ENCODE results near the gene PJVK. TPM values are rescaled to one million over a fixed set of nuclear protein-coding genes. Genes with fewer than 3 reads are reported as not detected.

The PJVK gene
- total and polyA plus RNA-seq, 10 of the 15 experiments (the other 5 are each of a cell fraction or from before 2014, with no cell fraction given), result 1.8 to 6.8 (median 3.2) TPM

DNA sequence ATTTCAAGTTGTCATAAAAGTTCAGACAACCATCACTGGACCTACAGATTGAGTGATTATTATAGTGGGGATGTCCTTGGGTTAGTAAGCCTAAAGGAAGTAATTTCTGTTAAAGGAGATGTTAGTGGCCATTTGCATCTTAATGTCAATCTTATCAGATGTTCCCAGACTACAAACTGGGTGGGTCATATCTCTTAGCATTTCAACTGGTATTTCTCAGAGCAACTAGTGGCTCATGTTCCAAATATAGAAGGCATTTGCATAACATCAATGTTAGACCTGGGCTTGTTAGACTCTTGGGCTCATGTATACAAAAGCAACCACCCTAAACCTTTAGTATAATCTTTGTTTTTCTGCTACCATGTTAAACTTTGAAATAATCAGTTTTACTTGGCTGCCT, 47.0 kb downstream of the PJVK start:
- no peak for FAIRE-seq
- Histone ChIP-seq H3K27me3 (replicated peaks in 1 of 2; ENCODE audit: control insufficient read depth in 2 of 2, insufficient read depth in 2 of 2, low read length in 1 of 2) (no peaks in the 10 kb centered on the region), H3K4me3 (no peak overlapping the region), H3K79me2 (ENCODE audit: control insufficient read depth, insufficient read depth, low read length) (no peaks in the 10 kb centered on the region), H3K4me1 (ENCODE audit: control insufficient read depth, insufficient read depth, low read length) (no peaks in the 10 kb centered on the region), H4K20me1 (ENCODE audit: control insufficient read depth, insufficient read depth) (no peaks in the 10 kb centered on the region), H2AFZ (ENCODE audit: control insufficient read depth, low read depth, low read length) (no peak overlapping the region), H3K27ac (ENCODE audit: control insufficient read depth, insufficient read depth) (no peak overlapping the region), H3K36me3 (ENCODE audit: control insufficient read depth in 2 of 2, insufficient read depth in 2 of 2, low read length in 1 of 2) (peaks cover 5 to 23% of the 10 kb centered on the region in 2 experiments), H3K9ac (ENCODE audit: control insufficient read depth, insufficient read depth, low read length) (no peak overlapping the region), H3K9me3 (replicated peaks; ENCODE audit: control insufficient read depth, insufficient read depth, low read length) (no peaks in the 10 kb centered on the region), H3K4me2 (ENCODE audit: control insufficient read depth, insufficient read depth) (no peak overlapping the region)
- ChIA-PET POLR2A (no interaction called here), CTCF (interaction anchor here (1.6 kb wide), 1 partner anchor 16 kb away, joined by 4 read pairs; no protein-coding TSS in a partner anchor), SMC1A (ENCODE audit: uncharacterized antibody, unreplicated experiment) (interaction anchor here (0.9 to 2.9 kb wide), 3 partner anchors 9 to 32 kb away, joined by 3 to 8 read pairs (median 3); no protein-coding TSS in a partner anchor), RAD21 (ENCODE audit: unreplicated experiment) (no interaction called here)
- intact Hi-C loops (cut with micrococcal nuclease; ENCODE audit: unreplicated experiment), result no loop called here
- DNase-seq (ENCODE audit: low read depth, low spot score), result no peak
- TF ChIP-seq SIN3A (IDR thresholded peaks at IDR 0.05; ENCODE audit: low read depth, low read length) (no peak), MEF2A (IDR thresholded peaks at IDR 0.05; ENCODE audit: insufficient read depth, low read depth, low read length) (0 out of 2 replicates have a peak, but pooled peaks have one; percentile 47)
- in situ Hi-C loops (cut with MboI), result no loop called here
- BruUV-seq (replicated peaks), result no TSS peak
- ATAC-seq, result peak; percentile 55

DNA sequence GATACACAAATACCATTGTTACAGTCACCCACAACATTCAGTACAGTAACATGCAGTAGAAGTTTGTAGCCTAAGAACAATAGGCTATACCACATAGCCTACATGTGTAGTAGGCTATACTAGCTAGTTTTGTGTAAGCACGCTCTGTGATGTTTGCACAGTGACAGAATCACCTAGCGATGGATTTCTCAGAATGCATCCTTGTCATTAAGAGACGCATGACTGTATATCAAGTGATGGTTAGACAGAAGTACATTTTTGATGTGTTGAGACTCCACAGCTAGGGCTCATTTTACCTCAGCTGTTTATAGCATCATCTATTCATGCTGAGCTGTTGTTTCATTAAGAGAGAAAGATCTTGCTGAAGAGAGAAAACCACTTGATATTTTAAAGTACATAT, 48.5 kb downstream of the PJVK start:
- no TSS peak for BruUV-seq (replicated peaks)
- no peak for ATAC-seq

More for the DNA sequence above, 48.5 kb downstream of the PJVK start:
- H3K27ac ChIP-seq (ENCODE audit: control insufficient read depth, insufficient read depth), result no peak overlapping the region
- POLR2A ChIA-PET, result no interaction called here
- FAIRE-seq, result peak; percentile 7
- in situ Hi-C loops (cut with MboI) (no loop called here), intact Hi-C loops (cut with micrococcal nuclease; ENCODE audit: unreplicated experiment) (no loop called here)
- 94% methylated on average over 3 of the region's 3 CpGs for WGBS (ENCODE audit: insufficient coverage, insufficient replicate concordance, low lambda C conversion rate, missing lambda C conversion rate)
- TF ChIP-seq NR2F1 (conservative IDR thresholded peaks at IDR 0.05) (no peak), RUNX3 (IDR thresholded peaks at IDR 0.05; ENCODE audit: low read length) (no peak), MYB (IDR thresholded peaks at IDR 0.05; ENCODE audit: borderline replicate concordance, low read depth, low read length) (no peak), ZSCAN29 (IDR thresholded peaks at IDR 0.05) (no peak), MTA3 (IDR thresholded peaks at IDR 0.05; ENCODE audit: borderline replicate concordance, low read length) (no peak), POLR2A (IDR thresholded peaks at IDR 0.05; ENCODE audit: low read depth, low read length) (no peak), NR2C2 (IDR thresholded peaks at IDR 0.05; ENCODE audit: borderline replicate concordance, control insufficient read depth, insufficient read length, low read depth) (no peak)
- TF ChIP-seq, protein P1, sequence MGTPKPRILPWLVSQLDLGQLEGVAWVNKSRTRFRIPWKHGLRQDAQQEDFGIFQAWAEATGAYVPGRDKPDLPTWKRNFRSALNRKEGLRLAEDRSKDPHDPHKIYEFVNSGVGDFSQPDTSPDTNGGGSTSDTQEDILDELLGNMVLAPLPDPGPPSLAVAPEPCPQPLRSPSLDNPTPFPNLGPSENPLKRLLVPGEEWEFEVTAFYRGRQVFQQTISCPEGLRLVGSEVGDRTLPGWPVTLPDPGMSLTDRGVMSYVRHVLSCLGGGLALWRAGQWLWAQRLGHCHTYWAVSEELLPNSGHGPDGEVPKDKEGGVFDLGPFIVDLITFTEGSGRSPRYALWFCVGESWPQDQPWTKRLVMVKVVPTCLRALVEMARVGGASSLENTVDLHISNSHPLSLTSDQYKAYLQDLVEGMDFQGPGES (IDR thresholded peaks at IDR 0.05), result no peak
- TF ChIP-seq, protein P2, sequence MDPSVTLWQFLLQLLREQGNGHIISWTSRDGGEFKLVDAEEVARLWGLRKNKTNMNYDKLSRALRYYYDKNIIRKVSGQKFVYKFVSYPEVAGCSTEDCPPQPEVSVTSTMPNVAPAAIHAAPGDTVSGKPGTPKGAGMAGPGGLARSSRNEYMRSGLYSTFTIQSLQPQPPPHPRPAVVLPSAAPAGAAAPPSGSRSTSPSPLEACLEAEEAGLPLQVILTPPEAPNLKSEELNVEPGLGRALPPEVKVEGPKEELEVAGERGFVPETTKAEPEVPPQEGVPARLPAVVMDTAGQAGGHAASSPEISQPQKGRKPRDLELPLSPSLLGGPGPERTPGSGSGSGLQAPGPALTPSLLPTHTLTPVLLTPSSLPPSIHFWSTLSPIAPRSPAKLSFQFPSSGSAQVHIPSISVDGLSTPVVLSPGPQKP (IDR thresholded peaks at IDR 0.05; ENCODE audit: low read depth, low read length), result no peak
- TF ChIP-seq, protein P3, sequence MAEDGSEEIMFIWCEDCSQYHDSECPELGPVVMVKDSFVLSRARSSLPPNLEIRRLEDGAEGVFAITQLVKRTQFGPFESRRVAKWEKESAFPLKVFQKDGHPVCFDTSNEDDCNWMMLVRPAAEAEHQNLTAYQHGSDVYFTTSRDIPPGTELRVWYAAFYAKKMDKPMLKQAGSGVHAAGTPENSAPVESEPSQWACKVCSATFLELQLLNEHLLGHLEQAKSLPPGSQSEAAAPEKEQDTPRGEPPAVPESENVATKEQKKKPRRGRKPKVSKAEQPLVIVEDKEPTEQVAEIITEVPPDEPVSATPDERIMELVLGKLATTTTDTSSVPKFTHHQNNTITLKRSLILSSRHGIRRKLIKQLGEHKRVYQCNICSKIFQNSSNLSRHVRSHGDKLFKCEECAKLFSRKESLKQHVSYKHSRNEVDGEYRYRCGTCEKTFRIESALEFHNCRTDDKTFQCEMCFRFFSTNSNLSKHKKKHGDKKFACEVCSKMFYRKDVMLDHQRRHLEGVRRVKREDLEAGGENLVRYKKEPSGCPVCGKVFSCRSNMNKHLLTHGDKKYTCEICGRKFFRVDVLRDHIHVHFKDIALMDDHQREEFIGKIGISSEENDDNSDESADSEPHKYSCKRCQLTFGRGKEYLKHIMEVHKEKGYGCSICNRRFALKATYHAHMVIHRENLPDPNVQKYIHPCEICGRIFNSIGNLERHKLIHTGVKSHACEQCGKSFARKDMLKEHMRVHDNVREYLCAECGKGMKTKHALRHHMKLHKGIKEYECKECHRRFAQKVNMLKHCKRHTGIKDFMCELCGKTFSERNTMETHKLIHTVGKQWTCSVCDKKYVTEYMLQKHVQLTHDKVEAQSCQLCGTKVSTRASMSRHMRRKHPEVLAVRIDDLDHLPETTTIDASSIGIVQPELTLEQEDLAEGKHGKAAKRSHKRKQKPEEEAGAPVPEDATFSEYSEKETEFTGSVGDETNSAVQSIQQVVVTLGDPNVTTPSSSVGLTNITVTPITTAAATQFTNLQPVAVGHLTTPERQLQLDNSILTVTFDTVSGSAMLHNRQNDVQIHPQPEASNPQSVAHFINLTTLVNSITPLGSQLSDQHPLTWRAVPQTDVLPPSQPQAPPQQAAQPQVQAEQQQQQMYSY (CRISPR knock-in tag; IDR thresholded peaks at IDR 0.05), result no peak
- SMC1A ChIA-PET (ENCODE audit: uncharacterized antibody, unreplicated experiment), result interaction anchor here (0.8 kb wide), 2 partner anchors 10 to 93 kb away, joined by 3 to 4 read pairs; no protein-coding TSS in a partner anchor
- no peak overlapping the region for H3K4me3 ChIP-seq
- H3K4me1 ChIP-seq (ENCODE audit: control insufficient read depth, insufficient read depth, low read length), result no peaks in the 10 kb centered on the region
- peaks cover 1 to 20% of the 10 kb centered on the region in 2 experiments for H3K36me3 ChIP-seq (ENCODE audit: control insufficient read depth in 2 of 2, insufficient read depth in 2 of 2, low read length in 1 of 2)
- DNase-seq (ENCODE audit: low read depth, low spot score), result no peak
- RAD21 ChIA-PET (ENCODE audit: unreplicated experiment), result no interaction called here
- CTCF ChIA-PET, result interaction anchor here (1.6 kb wide), 1 partner anchor 17 kb away, joined by 4 read pairs; no protein-coding TSS in a partner anchor
- no peaks in the 10 kb centered on the region for H4K20me1 ChIP-seq (ENCODE audit: control insufficient read depth, insufficient read depth)
- H3K79me2 ChIP-seq (ENCODE audit: control insufficient read depth, insufficient read depth, low read length), result no peaks in the 10 kb centered on the region
- no peaks in the 10 kb centered on the region for H3K27me3 ChIP-seq (replicated peaks in 1 of 2; ENCODE audit: control insufficient read depth in 2 of 2, insufficient read depth in 2 of 2, low read length in 1 of 2)
- no peak overlapping the region for H2AFZ ChIP-seq (ENCODE audit: control insufficient read depth, low read depth, low read length)
- H3K4me2 ChIP-seq (ENCODE audit: control insufficient read depth, insufficient read depth), result no peak overlapping the region
- no peaks in the 10 kb centered on the region for H3K9me3 ChIP-seq (replicated peaks; ENCODE audit: control insufficient read depth, insufficient read depth, low read length)
- no peak overlapping the region for H3K9ac ChIP-seq (ENCODE audit: control insufficient read depth, insufficient read depth, low read length)
